PC-3 (cell line): ENCODE results near the gene TIMP2.
"Not testable (repeated sequence)": the region's sequence is repeated elsewhere in the genome, so short reads cannot be mapped to it uniquely, and the experiment has no call there.

Source experiments
- CTCF ChIP-seq: fragments of 300-600 bp; sonication (generic); conservative IDR thresholded peaks from 2 replicates; pipeline ENCODE4 v1.5.1; 2017; ENCODE audit warnings: antibody characterized with exemption, low read depth, mild to moderate bottlenecking, low read length
- EZH2phosphoT487 ChIP-seq: fragments of 300-600 bp; sonication (generic); IDR thresholded peaks from 2 replicates; pipeline ENCODE4 v1.6.1; 2018; ENCODE audit warnings: mild to moderate bottlenecking, antibody characterized with exemption, low read length, borderline replicate concordance

GRCh38 chr17:78867046-78867445 is 58.1 kb downstream of the TIMP2 start:
- TF ChIP-seq EZH2phosphoT487, CTCF: not testable (repeated sequence)
